Kidney epithelial cell (primary cell): ENCODE measurements around the gene CISH. TPM values are rescaled to one million over a fixed set of nuclear protein-coding genes. Genes with fewer than 3 reads are reported as not detected.

Experiments used
- DNase-seq: peaks from one replicate; pipeline ENCODE4 v3.0.0-alpha.2; 2010; ENCODE audit warnings: low read depth
- H3K27me3 ChIP-seq: 2 replicates; pipeline ENCODE4 v1.6.0; 2011; ENCODE audit warnings: low read length; ENCODE audit not compliant: control insufficient read depth, insufficient read depth
- H3K36me3 ChIP-seq: 2 replicates; pipeline ENCODE4 v1.5.1; 2011; ENCODE audit warnings: low read length; ENCODE audit not compliant: control insufficient read depth, insufficient read depth
- H3K4me3 ChIP-seq: 2 replicates; pipeline ENCODE4 v1.5.1; 2011; ENCODE audit warnings: low read depth, mild to moderate bottlenecking, control low read depth, low read length
- CTCF ChIP-seq: IDR thresholded peaks from 2 replicates; pipeline ENCODE4 v1.5.1; 2011; ENCODE audit warnings: mild to moderate bottlenecking, moderate library complexity, low read length, control low read depth, inconsistent platforms; ENCODE audit not compliant: insufficient read depth, poor library complexity, severe bottlenecking
- total RNA-seq: library from RNA; depleted of rRNA; stranded (reverse); fragments of >200 nt; gene quantifications from 2 replicates; pipeline ENCODE4 v1.2.3, GENCODE V29; 2015

CISH gene
- total RNA-seq, 1 donor from 2014 or later, result 4.8 TPM

DNA sequence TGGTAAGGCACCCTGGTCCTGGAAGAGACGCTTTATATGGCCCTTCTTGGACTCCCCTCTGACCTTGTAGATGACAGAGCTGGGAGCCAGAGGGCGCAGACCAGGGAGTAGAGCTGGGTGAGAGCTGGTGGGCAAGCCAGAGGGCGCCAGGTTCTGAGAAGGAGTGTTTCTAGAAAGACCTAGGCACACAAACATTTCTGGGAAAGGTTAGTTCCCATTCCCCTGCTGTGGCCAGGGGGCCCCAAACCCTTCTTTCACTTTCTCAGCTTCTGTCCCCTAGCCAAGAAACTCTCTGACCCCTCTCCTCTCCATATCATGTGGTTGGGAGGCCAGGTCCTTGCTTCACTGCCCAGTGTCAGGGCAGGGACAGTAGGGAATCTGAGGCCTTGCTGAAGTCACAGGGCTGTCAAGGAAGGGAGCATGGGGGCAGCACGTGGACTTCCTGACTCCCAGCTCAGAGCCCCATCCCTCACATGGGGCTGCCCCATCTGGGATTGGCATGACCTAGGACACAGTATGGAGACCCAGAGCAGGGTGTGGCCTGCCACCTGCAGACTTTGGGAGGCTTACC lies 38.7 kb downstream of the CISH start:
- Histone ChIP-seq H3K27me3 (no peaks in the 10 kb centered on the region), H3K4me3 (no peak overlapping the region), H3K36me3 (no peaks in the 10 kb centered on the region)
- DNase-seq, result no peak
- no peak for TF ChIP-seq CTCF

DNA sequence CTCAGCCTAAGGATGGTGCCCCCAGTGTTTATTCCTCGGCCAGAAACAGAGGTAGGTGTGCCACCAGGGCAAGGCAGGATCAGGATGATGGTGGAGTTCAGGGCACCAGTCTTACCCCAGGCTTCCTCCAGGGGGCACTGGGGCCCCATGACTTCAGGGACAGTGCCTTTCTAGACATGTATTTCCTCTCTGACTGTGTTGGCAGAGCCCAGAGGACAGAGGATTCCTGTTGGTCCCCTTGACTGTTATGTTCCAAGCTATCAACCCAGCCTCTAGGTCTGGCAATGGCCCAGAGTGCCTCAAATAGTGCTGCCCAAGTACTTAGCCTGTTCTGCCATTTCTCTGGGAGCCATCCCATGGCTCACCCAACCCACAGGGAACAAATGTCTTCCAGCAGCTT lies 39.4 kb downstream of the CISH start:
- peak; percentile 94 for TF ChIP-seq CTCF
- H3K4me3 ChIP-seq, result no peak overlapping the region
- H3K36me3 ChIP-seq, result no peaks in the 10 kb centered on the region
- no peak for DNase-seq
- no peaks in the 10 kb centered on the region for H3K27me3 ChIP-seq

GRCh38 chr3:50571486-50571885 lies 40.1 kb downstream of the CISH start:
- DNase-seq, result no peak
- H3K4me3 ChIP-seq, result no peak overlapping the region
- no peaks in the 10 kb centered on the region for H3K27me3 ChIP-seq
- no peak for TF ChIP-seq CTCF
- H3K36me3 ChIP-seq, result no peaks in the 10 kb centered on the region

DNA sequence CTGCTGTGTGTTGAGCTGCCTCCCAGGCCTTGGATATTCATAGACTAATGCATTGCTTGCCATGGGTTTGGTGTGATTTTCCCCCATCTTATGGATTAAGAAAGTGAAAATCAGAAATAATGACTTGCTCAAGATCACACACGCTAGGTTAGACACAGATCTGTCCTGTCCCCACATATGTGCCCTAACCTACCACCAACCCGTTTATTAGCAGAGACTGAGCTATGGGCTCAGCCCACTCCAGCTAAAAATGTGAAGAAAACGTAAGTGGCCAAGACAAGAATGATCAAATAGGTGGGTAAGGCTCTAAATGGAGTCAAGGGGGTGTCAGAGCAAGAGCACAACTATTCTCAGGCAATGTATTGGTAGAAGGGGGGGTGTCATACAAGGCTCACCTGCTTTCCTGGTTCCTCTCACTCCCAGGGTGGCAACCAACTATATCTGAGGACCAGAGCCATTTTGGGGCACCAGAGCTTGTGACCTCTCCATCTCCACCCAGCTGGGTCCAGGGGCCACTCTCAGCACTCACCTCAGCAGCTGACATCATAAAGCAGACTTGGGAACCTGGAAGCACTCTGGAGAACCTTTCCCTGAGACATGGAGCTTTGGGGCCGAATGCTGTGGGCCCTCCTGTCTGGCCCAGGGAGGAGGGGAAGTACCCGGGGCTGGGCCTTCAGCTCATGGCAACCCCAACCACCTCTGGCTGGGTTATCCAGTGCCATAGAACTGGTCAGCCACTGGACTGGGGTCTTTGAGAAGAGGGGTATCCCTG lies 40.9 kb downstream of the CISH start:
- Histone ChIP-seq H3K36me3 (no peaks in the 10 kb centered on the region), H3K4me3 (no peak overlapping the region), H3K27me3 (no peaks in the 10 kb centered on the region)
- TF ChIP-seq CTCF, result no peak
- no peak for DNase-seq

DNA sequence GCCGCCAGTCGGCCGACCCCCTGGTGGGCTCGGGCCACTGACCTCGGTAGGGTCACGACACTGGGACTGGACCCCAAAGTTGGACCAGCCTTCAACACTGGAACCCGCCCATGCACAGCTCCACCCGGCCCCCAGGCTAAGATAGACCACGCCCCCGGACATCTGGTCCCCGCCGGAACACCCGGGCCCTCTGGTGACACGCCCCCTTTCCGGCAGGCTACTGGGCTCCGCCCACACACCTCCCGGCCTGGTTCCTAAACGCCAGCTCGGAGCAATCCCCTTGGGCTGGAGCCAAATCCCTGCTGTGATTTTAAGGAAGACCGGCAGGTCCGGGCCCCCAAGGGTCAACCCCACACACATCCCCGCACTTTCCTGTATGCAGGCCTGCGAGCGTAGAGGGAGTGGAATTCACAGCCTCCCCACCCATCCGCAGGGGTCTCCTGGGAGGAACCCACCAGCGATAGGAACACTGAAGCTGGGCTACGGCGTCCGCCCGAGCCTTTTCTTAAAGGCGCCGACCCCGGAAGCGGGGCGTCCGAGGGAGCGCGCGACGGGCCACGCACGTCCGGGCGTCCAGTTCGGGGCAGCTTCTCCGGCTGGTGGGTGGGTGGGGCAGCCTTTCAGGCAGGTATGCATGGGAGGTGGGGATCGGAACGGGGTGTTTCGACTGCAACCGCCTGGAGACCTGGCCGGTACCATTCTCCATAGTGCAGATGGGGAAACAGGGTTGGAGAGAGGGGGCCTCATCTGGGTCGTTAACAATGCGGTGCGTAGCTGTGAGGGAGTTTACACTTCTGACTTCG lies 42.4 kb downstream of the CISH start, which contains the start of gene HEMK1:
TSS of gene HEMK1 (plus strand) at position 576 of the 803 bp plus-strand sequence. CDS start 1,583 bp downstream, outside the sequence.
- DNase-seq, result no peak
- H3K4me3 ChIP-seq, result peak within 1 kb of the TSS; percentile 82
- H3K27me3 ChIP-seq, result no peaks in the 10 kb centered on the region
- TF ChIP-seq CTCF, result no peak
- H3K36me3 ChIP-seq, result no peaks in the 10 kb centered on the region
